Transverse colon (tissue), 4 donors: ENCODE results near the gene INPP4B. TPM values are rescaled to one million over a fixed set of nuclear protein-coding genes. Genes with fewer than 3 reads are reported as not detected.

Experiments
- DNase-seq: peaks from one replicate; pipeline ENCODE4 v3.0.0-alpha.2; 2019
- H3K27ac ChIP-seq, 4 donors: fragments of 200-600 bp; sonication (generic); 2 replicates each; pipeline ENCODE4 v1.5.1; 2016 to 2018; ENCODE audit warnings: inconsistent platforms in 4 of 4
- H3K27me3 ChIP-seq: fragments of 200-600 bp; sonication (generic); 2 replicates; pipeline ENCODE4 v1.5.1; 2017; ENCODE audit warnings: inconsistent platforms
- H3K36me3 ChIP-seq, 4 donors: fragments of 200-600 bp; sonication (generic); 2 replicates each; pipeline ENCODE4 v1.5.1; 2017 to 2019; ENCODE audit warnings: inconsistent platforms in 4 of 4
- H3K4me1 ChIP-seq, 4 donors: fragments of 200-600 bp; sonication (generic); 2 replicates each; pipeline ENCODE4 v1.5.1; 2017 to 2020; ENCODE audit warnings: inconsistent platforms in 4 of 4
- H3K4me3 ChIP-seq, 4 donors: fragments of 200-600 bp; sonication (generic); 1 replicate in 1 of 4; 2 replicates in 3 of 4; pipeline versions ENCODE4 v1.5.1 to v1.6.1; 2017 to 2019; ENCODE audit warnings: inconsistent platforms in 4 of 4
- H3K9me3 ChIP-seq, 2 donors: fragments of 200-600 bp; sonication (generic); 2 replicates each; pipeline ENCODE4 v1.5.1; 2017 to 2019; ENCODE audit warnings: inconsistent platforms in 2 of 2
- EP300 ChIP-seq: sonication (generic); formaldehyde crosslinking; IDR thresholded peaks from one replicate; pipeline ENCODE4 v1.6.1; 2017; ENCODE audit warnings: antibody characterized with exemption, low read depth
- POLR2A ChIP-seq: fragments of 450-650 bp; IDR thresholded peaks from one replicate; pipeline ENCODE4 v1.6.1; 2016; ENCODE audit warnings: antibody characterized with exemption, mild to moderate bottlenecking, moderate library complexity
- POLR2AphosphoS5 ChIP-seq, 3 donors: sonication (generic); formaldehyde crosslinking; IDR thresholded peaks; one replicate each; pipeline ENCODE4 v1.6.1; 2016; ENCODE audit warnings: antibody characterized with exemption in 3 of 3
- WGBS, 2 donors: methylation state at CpG; one replicate each; pipeline ENCODE4 v1.1.5; 2018; ENCODE audit warnings: low coverage in 1 of 2; 5-methylcytosine and 5-hydroxymethylcytosine counted together
- in situ Hi-C, 4 donors: fragments of 200-750 bp; cut with MboI; loops; one replicate each; pipeline versions ENCODE4 v1.15.0 to v1.15.1; 2017; ENCODE audit warnings: low sequenced_read_pairs in 3 of 4, low pct_ligation_motif_present in 1 of 4, low pct_unique_long_range_greater_than_20kb in 1 of 4
- intact Hi-C: fragments of 100-400 bp; cut with DNase I; formaldehyde crosslinking; loops from one replicate; pipeline ENCODE4 v1.15.1; 2023; ENCODE audit warnings: low total_unique reads
- total RNA-seq, 4 donors: library from RNA; depleted of rRNA; stranded (reverse); fragments of >200 nt; gene quantifications; one replicate each; pipeline ENCODE4 v1.1.0, GENCODE V29; 2016
- TF ChIP-seq, protein P1 (sequence below), 5 experiments: fragments of 200-600 bp in 3 of 5; fragments of 450-650 bp in 2 of 5; sonication (generic) in 3 of 5; IDR thresholded peaks; 1 replicate in 2 of 5; 2 replicates in 3 of 5; pipeline ENCODE4 v1.5.1; 2016 to 2017; ENCODE audit warnings: antibody characterized with exemption in 5 of 5, inconsistent platforms in 3 of 5, mild to moderate bottlenecking in 2 of 5, moderate library complexity in 1 of 5

Gene INPP4B
- total RNA-seq, 4 donors from 2014 or later = 18.3 to 33.8 (median 31.4) TPM

DNA sequence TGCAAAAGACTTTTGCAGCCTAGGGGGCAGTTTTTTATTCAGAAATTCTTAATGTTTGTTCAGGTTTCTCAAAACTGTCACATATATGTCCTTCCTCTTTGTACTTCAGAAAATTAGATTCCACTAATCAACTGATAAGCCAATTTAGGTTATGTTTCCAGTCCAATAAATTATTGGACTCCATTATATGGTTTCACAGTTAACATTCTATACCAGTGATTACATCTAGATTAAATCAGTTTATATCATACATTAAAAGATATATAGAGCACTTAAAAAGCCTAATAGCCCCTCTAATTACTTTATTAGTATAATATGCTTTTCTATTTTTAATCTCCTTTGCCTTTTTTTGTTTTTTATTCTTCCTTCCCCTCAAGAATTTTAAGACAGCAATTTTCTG lies 434.1 kb downstream of the INPP4B start:
- Histone ChIP-seq H3K36me3 (no peaks in the 10 kb centered on the region), H3K9me3 (no peaks in the 10 kb centered on the region), H3K4me3 (no peak overlapping the region), H3K27ac (no peak overlapping the region), H3K27me3 (no peaks in the 10 kb centered on the region), H3K4me1 (peaks cover 0 to 7% (median 0%) of the 10 kb centered on the region in 4 donors)
- intact Hi-C loops (no loop called here), in situ Hi-C loops (no loop called here)
- TF ChIP-seq EP300 (no peak), POLR2A (no peak), POLR2AphosphoS5 (IDR thresholded peaks at IDR 0.05) (no peak)
- TF ChIP-seq, protein P1, sequence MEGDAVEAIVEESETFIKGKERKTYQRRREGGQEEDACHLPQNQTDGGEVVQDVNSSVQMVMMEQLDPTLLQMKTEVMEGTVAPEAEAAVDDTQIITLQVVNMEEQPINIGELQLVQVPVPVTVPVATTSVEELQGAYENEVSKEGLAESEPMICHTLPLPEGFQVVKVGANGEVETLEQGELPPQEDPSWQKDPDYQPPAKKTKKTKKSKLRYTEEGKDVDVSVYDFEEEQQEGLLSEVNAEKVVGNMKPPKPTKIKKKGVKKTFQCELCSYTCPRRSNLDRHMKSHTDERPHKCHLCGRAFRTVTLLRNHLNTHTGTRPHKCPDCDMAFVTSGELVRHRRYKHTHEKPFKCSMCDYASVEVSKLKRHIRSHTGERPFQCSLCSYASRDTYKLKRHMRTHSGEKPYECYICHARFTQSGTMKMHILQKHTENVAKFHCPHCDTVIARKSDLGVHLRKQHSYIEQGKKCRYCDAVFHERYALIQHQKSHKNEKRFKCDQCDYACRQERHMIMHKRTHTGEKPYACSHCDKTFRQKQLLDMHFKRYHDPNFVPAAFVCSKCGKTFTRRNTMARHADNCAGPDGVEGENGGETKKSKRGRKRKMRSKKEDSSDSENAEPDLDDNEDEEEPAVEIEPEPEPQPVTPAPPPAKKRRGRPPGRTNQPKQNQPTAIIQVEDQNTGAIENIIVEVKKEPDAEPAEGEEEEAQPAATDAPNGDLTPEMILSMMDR (IDR thresholded peaks at IDR 0.05) = no peak
- DNase-seq = no peak

DNA sequence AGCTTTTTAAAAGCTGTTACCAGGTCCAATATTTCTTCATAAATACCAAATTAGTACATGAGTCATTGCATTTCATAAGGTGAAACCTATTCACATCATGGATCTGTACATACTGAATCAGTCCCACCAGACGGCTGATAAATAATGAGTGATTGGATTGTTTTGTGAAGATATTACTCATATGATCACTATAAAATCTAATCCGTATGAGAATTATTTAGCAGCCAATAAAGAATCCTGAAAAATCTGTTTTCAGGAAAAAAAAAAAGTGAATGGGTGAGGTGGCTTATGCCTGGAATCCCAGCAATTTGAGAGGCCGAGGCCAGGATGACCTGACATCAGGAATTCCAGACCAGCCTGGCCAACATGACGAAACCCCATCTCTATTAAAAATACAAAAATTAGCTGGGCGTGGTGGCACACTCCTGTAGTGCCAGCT lies 438.1 kb downstream of the INPP4B start:
- Histone ChIP-seq H3K4me3 (no peak overlapping the region), H3K36me3 (no peaks in the 10 kb centered on the region), H3K9me3 (no peaks in the 10 kb centered on the region), H3K27ac (no peak overlapping the region), H3K4me1 (peaks cover 0 to 31% (median 14%) of the 10 kb centered on the region in 4 donors), H3K27me3 (no peaks in the 10 kb centered on the region)
- intact Hi-C loops = no loop called here
- TF ChIP-seq EP300 (no peak), POLR2AphosphoS5 (IDR thresholded peaks at IDR 0.05) (no peak), POLR2A (no peak)
- TF ChIP-seq, protein P1 (IDR thresholded peaks at IDR 0.05) = no peak
- in situ Hi-C loops = no loop called here
- DNase-seq = no peak
- 86 to 90% methylated on average over 4 to 5 of the region's 5 CpGs for WGBS, 2 donors

DNA sequence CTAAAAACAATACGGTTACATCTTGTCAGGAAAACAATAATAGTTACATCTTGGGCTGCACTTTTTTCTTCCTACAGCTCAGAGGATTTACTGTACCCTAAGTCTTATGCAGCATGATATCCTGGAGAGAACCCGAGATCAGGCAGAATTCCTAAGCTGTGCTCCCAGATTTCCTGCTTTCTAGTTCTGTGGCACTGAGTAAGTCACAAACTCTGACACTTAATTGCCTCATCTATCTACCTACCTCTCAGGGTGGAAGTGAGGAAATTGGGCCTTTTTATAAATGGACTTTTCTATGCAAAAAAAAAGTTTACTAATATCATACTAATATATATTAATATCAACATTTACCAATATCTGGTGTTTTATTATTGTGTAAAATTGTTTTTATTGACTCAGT lies 438.5 kb downstream of the INPP4B start:
- TF ChIP-seq POLR2A (no peak), POLR2AphosphoS5 (IDR thresholded peaks at IDR 0.05) (no peak), EP300 (no peak)
- TF ChIP-seq, protein P1 (IDR thresholded peaks at IDR 0.05) = no peak
- intact Hi-C loops (no loop called here), in situ Hi-C loops (no loop called here)
- H3K9me3 ChIP-seq = no peaks in the 10 kb centered on the region
- H3K27me3 ChIP-seq = no peaks in the 10 kb centered on the region
- no peak overlapping the region for H3K27ac ChIP-seq
- no peak overlapping the region for H3K4me3 ChIP-seq
- DNase-seq = no peak
- H3K4me1 ChIP-seq = peaks cover 0 to 31% (median 14%) of the 10 kb centered on the region in 4 donors
- H3K36me3 ChIP-seq = no peaks in the 10 kb centered on the region
- 78 to 81% methylated on average over 2 of the region's 2 CpGs for WGBS, 2 donors

DNA sequence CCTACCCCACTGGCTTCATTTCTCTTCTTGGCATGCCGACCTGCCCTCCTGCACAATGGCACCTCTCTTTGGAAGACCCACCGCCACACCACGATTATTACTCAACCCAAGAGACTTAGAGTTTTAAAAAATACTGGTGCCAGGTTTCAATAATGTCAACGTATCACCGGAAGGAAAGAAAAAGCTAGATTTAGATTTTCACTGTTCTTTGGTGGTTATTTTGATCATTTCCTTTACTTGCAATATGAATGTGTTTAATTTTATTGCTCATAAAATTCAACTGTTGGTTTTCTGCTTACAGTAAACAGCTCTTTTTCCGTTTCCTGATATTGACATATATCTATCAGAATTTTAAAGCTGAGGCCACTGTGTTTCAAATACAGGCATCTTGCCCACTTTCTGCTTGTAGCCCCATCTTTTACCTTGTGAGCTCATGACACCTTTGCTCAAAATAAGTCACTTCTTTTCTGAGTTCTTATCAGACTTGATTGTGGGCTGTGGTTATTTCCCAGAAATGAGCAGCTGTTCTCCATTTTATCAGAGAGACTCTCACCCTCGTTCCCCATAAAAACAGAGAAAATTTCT lies 439.1 kb downstream of the INPP4B start:
- 60 to 64% methylated on average over 7 of the region's 7 CpGs for WGBS, 2 donors

More for the DNA sequence above, 439.1 kb downstream of the INPP4B start:
- H3K4me3 ChIP-seq = no peak overlapping the region
- H3K36me3 ChIP-seq = no peaks in the 10 kb centered on the region
- peaks cover 0 to 31% (median 14%) of the 10 kb centered on the region in 4 donors for H3K4me1 ChIP-seq
- peak overlapping the region in 1 of 4 donors; percentile 12 for H3K27ac ChIP-seq
- DNase-seq = no peak
- H3K27me3 ChIP-seq = no peaks in the 10 kb centered on the region
- in situ Hi-C loops (no loop called here), intact Hi-C loops (no loop called here)
- no peaks in the 10 kb centered on the region for H3K9me3 ChIP-seq
- TF ChIP-seq POLR2A (no peak), EP300 (no peak), POLR2AphosphoS5 (IDR thresholded peaks at IDR 0.05) (no peak)
- TF ChIP-seq, protein P1 (IDR thresholded peaks at IDR 0.05) = no peak
